Keratinocyte (primary cell): ENCODE results near the gene JSRP1. TPM values are rescaled to one million over a fixed set of nuclear protein-coding genes. Genes with fewer than 3 reads are reported as not detected.

ENCODE experiments used
- DNase-seq: peaks from one replicate; pipeline ENCODE4 v3.0.0-alpha.2; 2011; ENCODE audit warnings: low read depth, missing footprints, low spot score
- FAIRE-seq: peaks from 2 replicates; lab custom pipeline; 2011; peaks lifted over from hg19 to GRCh38; lab: Jason Lieb, UNC
- H2AFZ ChIP-seq: 2 replicates; pipeline ENCODE4 v1.6.0; 2012; ENCODE audit warnings: low read length, control low read depth, inconsistent platforms; ENCODE audit not compliant: control insufficient read depth
- H3K27ac ChIP-seq: 2 replicates; pipeline ENCODE4 v1.5.1; 2011; ENCODE audit warnings: low read length; ENCODE audit not compliant: control insufficient read depth, insufficient read depth
- H3K27me3 ChIP-seq: 3 replicates; pipeline ENCODE4 v1.6.0; 2011; ENCODE audit warnings: low read length; ENCODE audit not compliant: control insufficient read depth, insufficient read depth; ENCODE audit errors: extremely low read depth
- H3K36me3 ChIP-seq, 2 experiments: 2 replicates in 1 of 2; 3 replicates in 1 of 2; pipeline ENCODE4 v1.5.1; 2011; ENCODE audit warnings: low read length in 2 of 2, mild to moderate bottlenecking in 1 of 2; ENCODE audit not compliant: control insufficient read depth in 2 of 2, insufficient read depth in 2 of 2; ENCODE audit errors: extremely low read depth in 1 of 2
- H3K4me1 ChIP-seq: 3 replicates; pipeline ENCODE4 v1.5.1; 2011; ENCODE audit warnings: low read length; ENCODE audit not compliant: control insufficient read depth, insufficient read depth; ENCODE audit errors: extremely low read depth
- H3K4me2 ChIP-seq: 3 replicates; pipeline ENCODE4 v1.6.0; 2011; ENCODE audit warnings: low read depth, low read length; ENCODE audit not compliant: control insufficient read depth, insufficient read depth; ENCODE audit errors: extremely low read depth
- H3K4me3 ChIP-seq, 3 experiments: fragments of 200-600 bp in 1 of 3; sonication (generic) in 1 of 3; 2 replicates in 2 of 3; 3 replicates in 1 of 3; pipeline ENCODE4 v1.5.1; 2011 to 2016; ENCODE audit warnings: low read length in 3 of 3, mild to moderate bottlenecking in 3 of 3, control low read depth in 2 of 3, inconsistent platforms in 1 of 3, low read depth in 1 of 3, mixed read lengths in 1 of 3, mixed run types in 1 of 3, moderate library complexity in 1 of 3; ENCODE audit not compliant: control insufficient read depth in 2 of 3, insufficient read depth in 2 of 3; ENCODE audit errors: extremely low read depth in 1 of 3
- H3K79me2 ChIP-seq: 2 replicates; pipeline ENCODE4 v1.6.0; 2012; ENCODE audit warnings: low read length; ENCODE audit not compliant: control insufficient read depth, insufficient read depth
- H3K9ac ChIP-seq: 3 replicates; pipeline ENCODE4 v1.6.0; 2011; ENCODE audit warnings: low read length; ENCODE audit not compliant: control insufficient read depth, insufficient read depth; ENCODE audit errors: extremely low read depth
- H3K9me1 ChIP-seq: 3 replicates; pipeline ENCODE4 v1.6.0; 2011; ENCODE audit warnings: low read length; ENCODE audit not compliant: control insufficient read depth, insufficient read depth; ENCODE audit errors: extremely low read depth
- H3K9me3 ChIP-seq: 2 replicates; pipeline ENCODE4 v1.5.1; 2012; ENCODE audit warnings: low read depth, low read length; ENCODE audit not compliant: control insufficient read depth
- H4K20me1 ChIP-seq: 3 replicates; pipeline ENCODE4 v1.6.0; 2011; ENCODE audit warnings: low read length; ENCODE audit not compliant: control insufficient read depth, insufficient read depth; ENCODE audit errors: extremely low read depth
- CTCF ChIP-seq, 3 experiments: IDR thresholded peaks in 1 of 3; conservative IDR thresholded peaks in 1 of 3; optimal IDR thresholded peaks in 1 of 3; 2 replicates in 2 of 3; 3 replicates in 1 of 3; pipeline versions ENCODE3 to v1.5.1; 2011; ENCODE audit warnings: low read length in 3 of 3, mild to moderate bottlenecking in 3 of 3, moderate library complexity in 2 of 3, control low read depth in 1 of 3, inconsistent platforms in 1 of 3; ENCODE audit not compliant: insufficient read depth in 2 of 3; ENCODE audit errors: extremely low read depth in 1 of 3
- EZH2 ChIP-seq: IDR thresholded peaks from one replicate; pipeline ENCODE4 v1.6.1; 2012; ENCODE audit warnings: inconsistent platforms, mild to moderate bottlenecking, low read length, moderate library complexity
- dilution Hi-C: fragments of 300-500 bp; cut with MboI; formaldehyde crosslinking; loops from one replicate; pipeline ENCODE4 v1.7.0; 2020; ENCODE audit warnings: low sequenced_read_pairs; ENCODE audit not compliant: extremely low pct_ligation_motif_present
- polyA plus RNA-seq, 5 experiments: library from polyadenylated mRNA; depleted of rRNA in 3 of 5; stranded (reverse) in 3 of 5; stranded (forward) in 1 of 5; unstranded in 1 of 5; fragments of >200 nt; gene quantifications; 1 replicate in 1 of 5; 2 replicates in 3 of 5; 3 replicates in 1 of 5; pipeline versions ENCODE4 v1.2.1 to v1.2.3, GENCODE V29; 2011 to 2012; ENCODE audit warnings: missing spikeins in 2 of 5, low read depth in 1 of 5, low replicate concordance in 1 of 5

Gene JSRP1
- polyA plus RNA-seq, 1 donor (not counting 4 experiments of a cell fraction or from before 2014, with no cell fraction given): not detected

- Histone ChIP-seq H3K36me3 (peaks cover 4 to 11% of the 10 kb centered on the region in 2 experiments), H3K4me3 (no peak overlapping the region), H3K4me1 (no peaks in the 10 kb centered on the region), H3K27ac (no peak overlapping the region), H3K9ac (no peak overlapping the region), H3K9me1 (no peaks in the 10 kb centered on the region), H3K27me3 (peaks cover 49% of the 10 kb centered on the region), H3K79me2 (no peaks in the 10 kb centered on the region), H2AFZ (no peak overlapping the region), H4K20me1 (peaks cover 9% of the 10 kb centered on the region), H3K4me2 (no peak overlapping the region), H3K9me3 (no peaks in the 10 kb centered on the region)
- dilution Hi-C loops: no loop called here
- no peak for DNase-seq
- no peak for FAIRE-seq
- no peak for TF ChIP-seq CTCF (optimal IDR thresholded peaks at IDR 0.05 in 1 of 3, IDR thresholded peaks at IDR 0.05 in 1 of 3, conservative IDR thresholded peaks at IDR 0.05 in 1 of 3; ENCODE audit: extremely low read depth in 1 of 3, insufficient read depth in 2 of 3, low read length in 3 of 3)
- no peak for TF ChIP-seq EZH2
Measured at GRCh38 chr19:2250766-2251105, 5.5 kb downstream of the JSRP1 start.

- H4K20me1 ChIP-seq: peaks cover 9% of the 10 kb centered on the region
Measured at GRCh38 chr19:2249880-2250765, 6.1 kb downstream of the JSRP1 start.

More at GRCh38 chr19:2249880-2250765, 6.1 kb downstream of the JSRP1 start:
- no peak overlapping the region for H3K4me3 ChIP-seq
- no peaks in the 10 kb centered on the region for H3K9me1 ChIP-seq
- peaks cover 6 to 16% of the 10 kb centered on the region in 2 experiments for H3K36me3 ChIP-seq
- dilution Hi-C loops: no loop called here
- TF ChIP-seq CTCF (optimal IDR thresholded peaks at IDR 0.05 in 1 of 3, IDR thresholded peaks at IDR 0.05 in 1 of 3, conservative IDR thresholded peaks at IDR 0.05 in 1 of 3; ENCODE audit: extremely low read depth in 1 of 3, insufficient read depth in 2 of 3, low read length in 3 of 3): no peak
- no peak for TF ChIP-seq EZH2
- peaks cover 49% of the 10 kb centered on the region for H3K27me3 ChIP-seq
- H3K9me3 ChIP-seq: no peaks in the 10 kb centered on the region
- H2AFZ ChIP-seq: no peak overlapping the region
- H3K27ac ChIP-seq: no peak overlapping the region
- no peak overlapping the region for H3K9ac ChIP-seq
- FAIRE-seq (no peak), DNase-seq (no peak)
- H3K79me2 ChIP-seq: no peaks in the 10 kb centered on the region
- no peak overlapping the region for H3K4me2 ChIP-seq
- no peaks in the 10 kb centered on the region for H3K4me1 ChIP-seq
